WI38 (cell line): ENCODE data around the gene SAE1.
"Not testable (repeated sequence)": the region's sequence is repeated elsewhere in the genome, so short reads cannot be mapped to it uniquely, and the experiment has no call there.

Source experiments
- H3K4me3 ChIP-seq: 2 replicates; pipeline ENCODE4 v1.5.1; 2011; ENCODE audit warnings: low read depth, mild to moderate bottlenecking, control low read depth, low read length
- CTCF ChIP-seq: IDR thresholded peaks from 2 replicates; pipeline ENCODE4 v1.5.1; 2012; ENCODE audit warnings: low read depth, mild to moderate bottlenecking, control low read depth, low read length

The SAE1 gene

DNA sequence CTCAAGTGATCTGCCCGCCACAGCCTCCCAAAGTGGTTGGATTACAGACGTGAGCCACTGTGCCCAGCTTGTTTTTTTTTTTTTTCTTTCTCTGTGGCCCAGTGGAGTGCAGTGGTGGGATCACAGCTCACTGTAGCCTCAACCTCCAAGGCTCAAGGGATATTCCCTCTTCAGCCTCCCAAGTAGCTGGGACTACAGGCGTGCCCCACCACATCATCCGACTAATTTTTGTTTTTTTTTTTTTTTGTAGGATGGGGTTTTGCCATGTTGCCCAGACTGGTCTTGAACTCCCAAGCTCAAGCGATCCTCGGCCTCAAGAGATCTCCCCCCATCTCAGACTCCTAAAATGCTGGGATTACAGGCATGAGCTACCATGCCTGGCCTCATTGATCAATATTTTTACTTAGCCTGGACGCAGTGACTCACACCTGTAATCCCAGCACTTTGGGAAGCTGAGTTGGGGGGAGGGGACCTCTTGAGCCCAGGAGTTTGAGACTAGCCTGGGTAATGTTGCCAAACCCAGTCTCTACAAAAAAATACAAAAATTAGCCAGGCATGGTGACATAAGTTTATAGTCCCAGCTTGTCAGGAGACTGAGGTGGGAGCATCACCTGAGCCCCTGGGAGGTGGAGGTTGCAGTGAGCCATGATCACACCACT lies 1.7 kb downstream of the SAE1 start:
- H3K4me3 ChIP-seq, result peak overlapping the region; percentile 97
- TF ChIP-seq CTCF, result no peak

- no peak for TF ChIP-seq CTCF
- no peak overlapping the region for H3K4me3 ChIP-seq
Measured at GRCh38 chr19:47133021-47133471, 2.4 kb downstream of the SAE1 start.

GRCh38 chr19:47134545-47134944 lies 3.9 kb downstream of the SAE1 start:
- TF ChIP-seq CTCF, result no peak

DNA sequence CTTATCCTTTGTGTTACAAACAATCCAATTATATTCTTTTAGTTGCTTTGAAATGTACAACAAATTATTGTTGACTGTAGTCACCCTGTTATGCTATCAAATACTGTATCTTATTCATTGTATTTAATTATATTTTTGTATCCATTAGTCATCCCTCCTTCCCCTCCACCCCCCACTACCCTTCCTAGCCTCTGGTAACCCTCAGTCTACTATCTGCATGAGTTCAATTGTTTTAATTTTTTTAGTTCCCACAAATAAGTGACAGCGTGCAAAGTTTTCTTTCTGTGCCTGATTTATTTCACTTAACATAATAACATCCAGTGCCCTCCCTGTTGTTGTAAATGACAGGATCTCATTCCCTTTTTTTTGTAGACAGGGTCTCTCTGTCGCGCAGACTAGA lies 4.5 kb downstream of the SAE1 start:
- no peak overlapping the region for H3K4me3 ChIP-seq
- TF ChIP-seq CTCF, result no peak

More at GRCh38 chr19:47134545-47134944, 3.9 kb downstream of the SAE1 start:
- H3K4me3 ChIP-seq, result no peak overlapping the region

DNA sequence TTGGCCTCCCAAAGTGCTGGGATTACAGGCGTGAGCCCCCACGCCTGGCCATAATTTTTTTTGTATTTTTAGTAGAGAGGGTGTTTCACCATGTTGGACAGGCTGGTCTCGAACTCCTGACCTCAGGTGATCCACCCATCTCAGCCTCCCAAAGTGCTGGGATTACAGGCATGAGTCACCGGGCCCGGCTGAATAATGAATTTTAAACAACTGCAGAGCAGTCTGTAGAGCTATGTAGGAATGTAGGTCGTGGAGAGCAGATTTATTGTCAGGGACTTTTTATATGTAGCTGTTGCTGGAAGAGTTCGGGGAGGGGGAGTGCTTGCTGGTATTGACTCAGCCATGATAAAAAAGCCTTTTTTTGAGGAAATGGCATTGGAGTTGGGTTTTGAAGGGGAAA lies 10.6 kb downstream of the SAE1 start:
- not testable (repeated sequence) for H3K4me3 ChIP-seq

DNA sequence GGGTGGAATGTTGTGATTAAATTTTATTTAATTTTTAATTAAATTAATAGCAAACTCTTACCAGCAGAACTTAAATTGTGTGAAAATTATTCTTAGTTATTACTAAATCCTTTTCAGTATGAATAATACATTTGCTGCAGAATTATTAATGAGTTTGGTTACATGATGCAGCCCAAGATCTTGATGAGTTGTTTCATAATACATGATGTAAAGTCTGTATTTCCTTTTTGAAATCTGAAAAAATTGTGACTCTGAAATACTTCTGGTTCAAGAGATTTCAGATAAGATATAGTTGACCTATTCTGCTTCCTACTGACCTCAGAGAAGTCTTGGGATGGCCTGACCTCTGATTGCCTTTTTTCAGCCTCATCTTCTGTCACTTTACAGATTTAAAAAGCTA lies 11.1 kb downstream of the SAE1 start:
- no peak for TF ChIP-seq CTCF
- H3K4me3 ChIP-seq, result no peak overlapping the region

- H3K4me3 ChIP-seq, result no peak overlapping the region
- no peak for TF ChIP-seq CTCF
Measured at GRCh38 chr19:47142779-47143178, 12.1 kb downstream of the SAE1 start.

GRCh38 chr19:47143322-47144073 lies 12.9 kb downstream of the SAE1 start:
- no peak for TF ChIP-seq CTCF
- H3K4me3 ChIP-seq, result no peak overlapping the region
